ENCODE measurements around the gene DOCK8. TPM values are rescaled to one million over a fixed set of nuclear protein-coding genes. Genes with fewer than 3 reads are reported as not detected.

Gene DOCK8
- total RNA-seq, 1 experiment from 2014 or later, result 0.37 TPM

GRCh38 chr9:343773-344172, 129.1 kb downstream of the DOCK8 start:
- no TSS peak for BruUV-seq (replicated peaks)
- Histone ChIP-seq H3K4me2 (ENCODE audit: low read length) (no peak overlapping the region), H3K4me1 (ENCODE audit: control insufficient read depth in 1 of 2, insufficient read depth in 2 of 2, low read length in 2 of 2) (no peaks in the 10 kb centered on the region), H3K4me3 (replicated peaks in 1 of 2; ENCODE audit: low read depth in 1 of 2, low read length in 2 of 2) (no peak overlapping the region), H2AFZ (ENCODE audit: low read depth, low read length, poor library complexity, severe bottlenecking) (no peak overlapping the region), H3K9me2 (ENCODE audit: insufficient read depth) (no peaks in the 10 kb centered on the region), H3K36me3 (ENCODE audit: control insufficient read depth in 1 of 2, insufficient read depth in 2 of 2, low read length in 2 of 2) (no peaks in the 10 kb centered on the region), H3K9ac (ENCODE audit: low read length) (no peak overlapping the region), H4K20me1 (ENCODE audit: insufficient read depth) (no peaks in the 10 kb centered on the region), H3K79me2 (ENCODE audit: insufficient read depth, low read length) (no peaks in the 10 kb centered on the region), H3K27me3 (ENCODE audit: insufficient read depth, low read length) (peaks cover 6% of the 10 kb centered on the region; the same call in 1 of the 2 replicates), H3K27ac (ENCODE audit: low read depth, low read length) (no peak overlapping the region), H3K9me3 (ENCODE audit: control insufficient read depth in 1 of 2, insufficient read depth in 1 of 2, low read depth in 1 of 2, low read length in 2 of 2) (no peaks in the 10 kb centered on the region)
- RAD21 ChIA-PET (ENCODE audit: low non-redundant PET in 1 of 2, low total read pairs in 2 of 2, uncharacterized antibody in 2 of 2, unreplicated experiment in 2 of 2), result no interaction called here
- intact Hi-C loops (cut with micrococcal nuclease), result no loop called here
- DNase-seq (ENCODE audit: low read depth, low spot score) (no peak), ATAC-seq (no peak)
- no peak for TF ChIP-seq EZH2 (IDR thresholded peaks at IDR 0.05)
- no peak for TF ChIP-seq EGR1 (IDR thresholded peaks at IDR 0.05; ENCODE audit: low read depth)
- no peak for TF ChIP-seq FOSL1 (IDR thresholded peaks at IDR 0.05; ENCODE audit: low read depth)
- TF ChIP-seq CEBPB (IDR thresholded peaks at IDR 0.05; ENCODE audit: low read depth), result no peak
- no peak for TF ChIP-seq SRF (IDR thresholded peaks at IDR 0.05; ENCODE audit: low read depth)
- TF ChIP-seq ELF1 (IDR thresholded peaks at IDR 0.05; ENCODE audit: borderline replicate concordance, low read depth), result no peak
- TF ChIP-seq, protein P1, sequence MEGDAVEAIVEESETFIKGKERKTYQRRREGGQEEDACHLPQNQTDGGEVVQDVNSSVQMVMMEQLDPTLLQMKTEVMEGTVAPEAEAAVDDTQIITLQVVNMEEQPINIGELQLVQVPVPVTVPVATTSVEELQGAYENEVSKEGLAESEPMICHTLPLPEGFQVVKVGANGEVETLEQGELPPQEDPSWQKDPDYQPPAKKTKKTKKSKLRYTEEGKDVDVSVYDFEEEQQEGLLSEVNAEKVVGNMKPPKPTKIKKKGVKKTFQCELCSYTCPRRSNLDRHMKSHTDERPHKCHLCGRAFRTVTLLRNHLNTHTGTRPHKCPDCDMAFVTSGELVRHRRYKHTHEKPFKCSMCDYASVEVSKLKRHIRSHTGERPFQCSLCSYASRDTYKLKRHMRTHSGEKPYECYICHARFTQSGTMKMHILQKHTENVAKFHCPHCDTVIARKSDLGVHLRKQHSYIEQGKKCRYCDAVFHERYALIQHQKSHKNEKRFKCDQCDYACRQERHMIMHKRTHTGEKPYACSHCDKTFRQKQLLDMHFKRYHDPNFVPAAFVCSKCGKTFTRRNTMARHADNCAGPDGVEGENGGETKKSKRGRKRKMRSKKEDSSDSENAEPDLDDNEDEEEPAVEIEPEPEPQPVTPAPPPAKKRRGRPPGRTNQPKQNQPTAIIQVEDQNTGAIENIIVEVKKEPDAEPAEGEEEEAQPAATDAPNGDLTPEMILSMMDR (IDR thresholded peaks at IDR 0.05 in 2 of 3, conservative IDR thresholded peaks at IDR 0.05 in 1 of 3; ENCODE audit: borderline replicate concordance in 1 of 3, insufficient read depth in 1 of 3, low read depth in 2 of 3, low read length in 2 of 3), result no peak
- no peak for TF ChIP-seq RAD21 (IDR thresholded peaks at IDR 0.05; ENCODE audit: low read depth)
- TF ChIP-seq EZH2phosphoT487 (IDR thresholded peaks at IDR 0.05; ENCODE audit: borderline replicate concordance), result no peak
- no peak for TF ChIP-seq JUND (IDR thresholded peaks at IDR 0.05)
- TF ChIP-seq SIN3A (IDR thresholded peaks at IDR 0.05; ENCODE audit: low read depth), result no peak
- TF ChIP-seq ZFX (IDR thresholded peaks at IDR 0.05), result no peak
- TF ChIP-seq POLR2AphosphoS5 (IDR thresholded peaks at IDR 0.05; ENCODE audit: low read depth, low read length), result no peak
- TF ChIP-seq POLR2A (IDR thresholded peaks at IDR 0.05; ENCODE audit: borderline replicate concordance, extremely low read depth, insufficient read depth, insufficient read length), result no peak
- TF ChIP-seq CBX3 (IDR thresholded peaks at IDR 0.05; ENCODE audit: low read depth), result no peak
- TF ChIP-seq ATF3 (IDR thresholded peaks at IDR 0.05), result no peak
- no peak for TF ChIP-seq ZNF274 (IDR thresholded peaks at IDR 0.05; ENCODE audit: low read depth, low read length)
- TF ChIP-seq TCF7L2 (IDR thresholded peaks at IDR 0.05; ENCODE audit: borderline replicate concordance, extremely low read depth, insufficient read depth, insufficient read length), result no peak
- TF ChIP-seq ZBTB33 (IDR thresholded peaks at IDR 0.05; ENCODE audit: extremely low read depth, insufficient replicate concordance, low read length), result no peak
- POLR2A ChIA-PET, result no interaction called here
- CTCF ChIA-PET, result no interaction called here

Measured in HCT116 (cell line).